Loucy (cell line): ENCODE data around the gene MYL7.

Experiments used
- H2AFZ ChIP-seq: fragments of 200-600 bp; sonication (generic); 2 replicates; pipeline ENCODE4 v1.6.0; 2016; ENCODE audit warnings: antibody characterized with exemption, mild to moderate bottlenecking, low read length, moderate library complexity
- H3F3A ChIP-seq: fragments of 200-600 bp; 2 replicates; pipeline ENCODE4 v1.6.0; 2016; ENCODE audit warnings: antibody characterized with exemption, low read depth, mild to moderate bottlenecking
- H3K27me3 ChIP-seq: fragments of 200-600 bp; sonication (generic); 2 replicates; pipeline ENCODE4 v1.6.1; 2014; ENCODE audit warnings: low read length, mild to moderate bottlenecking; ENCODE audit not compliant: insufficient read depth, poor library complexity, severe bottlenecking
- H3K36me3 ChIP-seq: fragments of 200-600 bp; sonication (generic); 2 replicates; pipeline ENCODE4 v1.6.1; 2016; ENCODE audit warnings: low read length; ENCODE audit not compliant: insufficient read depth
- H3K4me1 ChIP-seq: fragments of 200-600 bp; sonication (generic); 2 replicates; pipeline ENCODE4 v1.5.1; 2014; ENCODE audit warnings: low read length, mild to moderate bottlenecking; ENCODE audit not compliant: insufficient read depth, poor library complexity, severe bottlenecking
- H3K4me2 ChIP-seq: fragments of 200-600 bp; sonication (generic); 2 replicates; pipeline ENCODE4 v1.6.0; 2014; ENCODE audit warnings: antibody characterized with exemption, low read length, low read depth, mild to moderate bottlenecking; ENCODE audit not compliant: poor library complexity, severe bottlenecking
- H3K4me3 ChIP-seq: fragments of 200-600 bp; sonication (generic); 2 replicates; pipeline ENCODE4 v1.5.1; 2014; ENCODE audit warnings: low read length, mild to moderate bottlenecking, mixed read lengths; ENCODE audit not compliant: poor library complexity, severe bottlenecking
- H3K79me2 ChIP-seq: fragments of 200-600 bp; sonication (generic); 2 replicates; pipeline ENCODE4 v1.6.1; 2014; ENCODE audit warnings: low read length; ENCODE audit not compliant: insufficient read depth
- H3K9ac ChIP-seq: fragments of 200-600 bp; sonication (generic); 2 replicates; pipeline ENCODE4 v1.6.0; 2014; ENCODE audit warnings: mild to moderate bottlenecking, low read depth, low read length, moderate library complexity; ENCODE audit not compliant: poor library complexity, severe bottlenecking
- H3K9me2 ChIP-seq: fragments of 200-600 bp; sonication (generic); replicated peaks from 2 replicates; pipeline ENCODE4 v1.6.1; 2016; ENCODE audit warnings: low read depth, low read length, mixed read lengths
- H3K9me3 ChIP-seq: fragments of 200-600 bp; sonication (generic); 2 replicates; pipeline ENCODE4 v1.6.1; 2014; ENCODE audit warnings: mild to moderate bottlenecking, antibody characterized with exemption, low read length, low read depth; ENCODE audit not compliant: insufficient read depth
- H4K20me1 ChIP-seq: fragments of 200-600 bp; sonication (generic); 2 replicates; pipeline ENCODE4 v1.6.0; 2014; ENCODE audit warnings: antibody characterized with exemption, low read length, mild to moderate bottlenecking; ENCODE audit not compliant: insufficient read depth, poor library complexity, severe bottlenecking
- CTCF ChIP-seq: fragments of 200-600 bp; sonication (generic); conservative IDR thresholded peaks from 2 replicates; pipeline ENCODE4 v1.5.1; 2014; ENCODE audit warnings: mild to moderate bottlenecking, antibody characterized with exemption, low read length
- EZH2phosphoT487 ChIP-seq: fragments of 200-600 bp; IDR thresholded peaks from 2 replicates; pipeline ENCODE4 v1.6.1; 2018; ENCODE audit warnings: antibody characterized with exemption, mild to moderate bottlenecking, moderate library complexity, borderline replicate concordance

MYL7 gene

GRCh38 chr7:44103923-44104859 is 36.9 kb downstream of the MYL7 start, which contains the start of gene AEBP1:
AEBP1 (plus strand) TSS chr7:44104345; CDS start chr7:44104666, 321 bp downstream.
- Histone ChIP-seq H3K4me3 (peak within 1 kb of the TSS; percentile 94), H3K36me3 (no peaks in the 10 kb centered on the region), H3K79me2 (peaks cover 50% of the 10 kb centered on the region), H4K20me1 (peaks cover 33% of the 10 kb centered on the region), H3K9me3 (no peaks in the 10 kb centered on the region), H3F3A (no peaks in the 10 kb centered on the region), H3K9ac (peak within 1 kb of the TSS; percentile 97), H3K4me1 (peaks cover 51% of the 10 kb centered on the region), H3K27me3 (no peaks in the 10 kb centered on the region), H3K4me2 (peak within 1 kb of the TSS; percentile 91), H2AFZ (peak within 1 kb of the TSS; percentile 80), H3K9me2 (no peaks in the 10 kb centered on the region)
- TF ChIP-seq CTCF: peak; percentile 31
- TF ChIP-seq EZH2phosphoT487: no peak

- TF ChIP-seq EZH2phosphoT487 (no peak), CTCF (no peak)
- H3K79me2 ChIP-seq: peaks cover 44% of the 10 kb centered on the region
- H3K9me3 ChIP-seq: no peaks in the 10 kb centered on the region
- peak overlapping the region; percentile 47 for H3K9ac ChIP-seq
- H3K4me1 ChIP-seq: peaks cover 54% of the 10 kb centered on the region
- no peak overlapping the region for H2AFZ ChIP-seq
- H3K9me2 ChIP-seq: no peaks in the 10 kb centered on the region
- no peaks in the 10 kb centered on the region for H3K36me3 ChIP-seq
- H3K27me3 ChIP-seq: no peaks in the 10 kb centered on the region
- H3K4me3 ChIP-seq: peak overlapping the region; percentile 47
- peaks cover 29% of the 10 kb centered on the region for H4K20me1 ChIP-seq
- H3K4me2 ChIP-seq: peak overlapping the region; percentile 2
- H3F3A ChIP-seq: no peaks in the 10 kb centered on the region
Measured at GRCh38 chr7:44103566-44103922, 37.6 kb downstream of the MYL7 start.

- Histone ChIP-seq H2AFZ (no peak overlapping the region), H4K20me1 (peaks cover 28% of the 10 kb centered on the region), H3K79me2 (peaks cover 39% of the 10 kb centered on the region), H3K27me3 (no peaks in the 10 kb centered on the region), H3K4me2 (peak overlapping the region; percentile 2), H3K9me3 (no peaks in the 10 kb centered on the region), H3K4me3 (no peak overlapping the region), H3F3A (peaks cover 3% of the 10 kb centered on the region; the same call in 1 of the 2 replicates), H3K4me1 (peaks cover 60% of the 10 kb centered on the region), H3K9me2 (no peaks in the 10 kb centered on the region), H3K9ac (peak overlapping the region; percentile 47), H3K36me3 (no peaks in the 10 kb centered on the region)
- TF ChIP-seq CTCF: no peak
- no peak for TF ChIP-seq EZH2phosphoT487
Measured at GRCh38 chr7:44102846-44103565, 38.1 kb downstream of the MYL7 start.
